Measurements from ENCODE around the gene ANTXR2.

DNA sequence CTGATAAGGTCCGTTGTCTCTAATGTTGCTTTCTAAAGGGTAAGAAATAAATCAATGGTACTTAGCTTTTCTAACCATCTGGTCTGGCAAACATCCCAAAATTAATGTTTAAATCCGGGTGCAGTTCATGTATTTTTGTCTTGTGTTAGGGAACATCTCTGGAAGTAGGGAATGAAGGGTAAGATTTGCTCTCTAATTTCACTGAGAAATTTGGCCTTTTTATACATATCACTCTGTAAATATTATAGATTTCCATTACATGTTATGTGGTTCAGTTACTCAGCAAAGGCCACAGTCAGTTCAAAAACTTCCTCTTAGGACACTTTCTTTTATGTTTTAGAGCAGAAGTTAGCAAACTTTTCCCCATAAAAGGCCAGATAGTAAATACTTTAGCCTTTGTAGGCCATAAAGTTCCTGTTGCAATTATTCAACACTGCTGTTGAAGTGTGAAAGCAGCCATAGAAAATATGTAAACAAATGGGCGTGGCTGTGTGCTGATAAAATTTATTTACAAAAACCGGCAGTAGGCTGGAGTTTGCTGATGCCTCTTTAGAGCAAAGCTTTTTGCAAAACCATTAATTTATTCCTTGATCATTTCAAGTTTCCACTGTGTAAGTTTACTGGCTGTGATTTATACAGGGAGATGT, 218.1 kb downstream of the ANTXR2 start:
- TF ChIP-seq, protein P1, sequence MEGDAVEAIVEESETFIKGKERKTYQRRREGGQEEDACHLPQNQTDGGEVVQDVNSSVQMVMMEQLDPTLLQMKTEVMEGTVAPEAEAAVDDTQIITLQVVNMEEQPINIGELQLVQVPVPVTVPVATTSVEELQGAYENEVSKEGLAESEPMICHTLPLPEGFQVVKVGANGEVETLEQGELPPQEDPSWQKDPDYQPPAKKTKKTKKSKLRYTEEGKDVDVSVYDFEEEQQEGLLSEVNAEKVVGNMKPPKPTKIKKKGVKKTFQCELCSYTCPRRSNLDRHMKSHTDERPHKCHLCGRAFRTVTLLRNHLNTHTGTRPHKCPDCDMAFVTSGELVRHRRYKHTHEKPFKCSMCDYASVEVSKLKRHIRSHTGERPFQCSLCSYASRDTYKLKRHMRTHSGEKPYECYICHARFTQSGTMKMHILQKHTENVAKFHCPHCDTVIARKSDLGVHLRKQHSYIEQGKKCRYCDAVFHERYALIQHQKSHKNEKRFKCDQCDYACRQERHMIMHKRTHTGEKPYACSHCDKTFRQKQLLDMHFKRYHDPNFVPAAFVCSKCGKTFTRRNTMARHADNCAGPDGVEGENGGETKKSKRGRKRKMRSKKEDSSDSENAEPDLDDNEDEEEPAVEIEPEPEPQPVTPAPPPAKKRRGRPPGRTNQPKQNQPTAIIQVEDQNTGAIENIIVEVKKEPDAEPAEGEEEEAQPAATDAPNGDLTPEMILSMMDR (IDR thresholded peaks at IDR 0.05; ENCODE audit: extremely low read depth in 1 of 2, insufficient read depth in 1 of 2, low read depth in 1 of 2, low read length in 2 of 2), result no peak
- no peak for TF ChIP-seq MAX (IDR thresholded peaks at IDR 0.05; ENCODE audit: insufficient read depth, insufficient read length)
- no peak for TF ChIP-seq POLR2A (IDR thresholded peaks at IDR 0.05; ENCODE audit: low read depth, low read length)
- no peak for TF ChIP-seq FOS (IDR thresholded peaks at IDR 0.05; ENCODE audit: borderline replicate concordance, insufficient read depth, low read length)
- no peak for TF ChIP-seq POLR2AphosphoS5 (IDR thresholded peaks at IDR 0.05; ENCODE audit: insufficient read depth, low read depth, low read length)
- TF ChIP-seq EZH2 (IDR thresholded peaks at IDR 0.05; ENCODE audit: borderline replicate concordance, low read depth, low read length, severe bottlenecking), result no peak
- no peak for TF ChIP-seq GATA2 (IDR thresholded peaks at IDR 0.05; ENCODE audit: insufficient read depth, insufficient read length, low read depth, low read length)
- no peak for TF ChIP-seq MYC (IDR thresholded peaks at IDR 0.05; ENCODE audit: low read depth, low read length)

All from endothelial cell of umbilical vein (primary cell).